HG03565 (cell line): ENCODE results near the gene FERMT1.
"Not testable (repeated sequence)": the region's sequence is repeated elsewhere in the genome, so short reads cannot be mapped to it uniquely, and the experiment has no call there.

Experiments used
- ATAC-seq: cut with Tn5 transposase; IDR thresholded peaks from one replicate; pipeline ENCODE4 v1.9.1; 2021; ENCODE audit warnings: mild to moderate bottlenecking, moderate library complexity; ENCODE audit not compliant: unreplicated experiment

Gene FERMT1

DNA sequence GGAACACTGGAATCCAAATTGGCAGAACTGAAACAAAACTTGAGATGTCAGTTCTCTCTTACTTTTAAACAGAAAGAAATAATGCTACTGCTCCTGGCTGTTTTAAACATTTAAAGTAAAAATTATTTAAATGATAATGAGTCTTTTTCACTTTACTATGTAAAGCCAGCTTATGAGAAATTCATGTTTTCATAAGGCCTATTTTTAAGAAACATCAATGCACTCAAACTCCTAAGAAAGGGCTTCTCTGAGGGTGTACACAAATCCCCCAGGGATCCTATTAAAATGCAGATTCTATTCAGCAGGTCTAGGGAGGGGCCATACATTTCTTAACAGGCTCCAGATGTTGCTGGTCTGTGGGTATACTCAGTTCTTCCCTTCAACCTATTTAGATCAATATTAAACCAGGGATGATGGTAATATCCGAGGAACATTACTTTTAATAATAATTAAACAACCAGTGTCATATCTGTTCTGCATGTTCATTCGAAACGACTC is 2.3 kb downstream of the FERMT1 start:
- no peak for ATAC-seq

DNA sequence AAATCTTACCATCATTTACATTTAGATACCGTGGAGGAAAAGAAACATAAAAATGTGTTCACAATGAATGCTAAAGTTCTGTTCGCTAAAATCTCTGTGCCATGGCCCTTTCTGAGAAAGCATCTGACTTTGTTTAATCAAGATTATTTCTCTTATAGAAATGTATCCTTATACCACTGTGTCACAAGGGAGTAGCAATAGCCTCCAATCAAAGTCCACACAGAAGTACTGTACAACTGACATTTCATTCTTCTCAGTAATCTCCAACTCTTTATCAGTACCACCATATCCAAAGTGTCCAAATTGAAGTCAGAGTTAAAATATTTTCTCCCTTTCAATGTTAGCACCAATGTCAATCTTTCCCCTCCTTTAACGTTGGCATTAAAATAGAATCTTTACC is 6.1 kb downstream of the FERMT1 start:
- ATAC-seq = no peak

DNA sequence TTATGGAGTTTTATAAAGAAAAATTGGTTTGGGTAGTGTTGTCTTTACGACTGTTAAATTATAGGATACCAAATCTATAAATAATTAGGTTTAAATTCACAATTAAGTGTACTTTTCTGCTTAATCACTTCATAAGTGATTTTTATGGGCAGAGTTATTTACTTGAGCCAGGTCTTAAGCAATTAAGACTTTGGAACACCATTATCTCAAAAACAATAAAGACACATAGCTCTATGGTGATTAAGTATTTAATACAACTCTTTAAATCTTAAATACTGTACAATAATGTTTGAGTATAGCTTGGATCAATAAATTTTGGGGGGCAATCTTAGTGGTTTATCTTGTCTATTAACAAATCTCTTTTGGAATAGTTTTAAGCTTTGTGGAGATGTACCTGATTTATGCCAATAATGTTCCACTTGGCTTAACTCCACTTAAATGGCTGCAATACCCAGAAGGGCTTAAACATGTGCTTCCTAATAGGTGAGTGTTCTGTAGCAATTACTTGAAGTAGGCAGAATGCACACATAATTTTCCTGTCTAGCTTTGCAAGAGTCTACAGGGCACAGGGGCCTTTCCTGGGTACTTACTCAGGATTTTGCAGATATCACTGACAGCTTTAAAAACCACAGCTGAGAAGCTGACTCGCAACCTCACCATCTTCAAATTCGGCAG is 7.5 kb downstream of the FERMT1 start:
- no peak for ATAC-seq

DNA sequence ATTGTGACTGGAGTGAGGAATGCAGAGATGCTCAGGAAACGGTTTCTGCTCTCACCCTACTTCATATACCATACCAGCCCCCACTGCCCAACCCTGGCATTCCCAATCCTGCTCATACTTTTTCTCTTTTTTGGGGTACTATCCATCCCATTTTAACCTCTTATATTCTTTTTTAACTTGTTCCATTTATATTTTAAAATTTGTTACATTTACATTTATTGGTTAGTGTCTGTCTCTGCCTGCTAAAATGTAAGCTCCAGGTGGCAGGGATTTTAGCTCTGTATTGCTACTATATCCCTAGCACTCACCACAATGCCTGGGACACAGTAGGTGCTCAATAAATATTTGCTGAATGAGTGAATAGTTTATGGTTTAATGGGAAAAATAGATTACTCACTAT is 8.1 kb downstream of the FERMT1 start:
- ATAC-seq = no peak

DNA sequence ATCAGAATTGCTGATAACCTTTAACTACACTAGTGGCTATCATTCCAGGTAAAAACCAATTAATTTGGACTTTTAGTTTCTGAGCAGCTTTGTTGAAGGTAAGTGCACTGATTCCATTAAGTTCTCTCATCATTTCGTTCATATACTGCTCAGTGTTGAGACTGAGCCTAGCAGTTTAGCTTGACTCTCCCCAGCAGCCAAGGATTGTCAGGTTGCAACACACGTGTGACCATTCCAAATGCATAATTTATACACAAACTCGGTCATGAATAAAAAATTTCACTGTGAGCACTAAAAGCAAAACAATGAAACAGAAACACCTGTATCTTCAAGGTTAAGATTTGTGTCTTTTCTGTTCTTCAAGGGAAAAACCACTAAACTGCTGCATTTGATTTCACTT is 8.9 kb downstream of the FERMT1 start:
- no peak for ATAC-seq

DNA sequence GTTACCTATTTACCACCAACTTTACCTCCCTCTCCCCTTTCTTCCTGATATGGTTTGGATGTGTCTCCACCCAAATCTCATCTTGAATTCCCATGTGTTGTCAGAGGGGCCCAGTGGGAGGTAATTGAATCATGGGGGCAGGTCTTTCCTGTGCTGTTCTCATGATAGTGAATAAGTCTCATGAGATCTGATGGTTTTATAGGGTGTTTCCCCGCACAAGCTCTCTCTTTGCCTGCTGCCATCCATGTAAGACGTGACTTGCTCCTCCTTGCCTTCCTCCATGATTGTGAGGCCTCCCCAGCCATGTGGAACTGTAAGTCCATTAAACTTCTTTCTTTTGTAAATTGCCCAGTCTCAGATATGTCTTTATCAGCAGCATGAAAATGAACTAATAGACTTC is 9.9 kb downstream of the FERMT1 start:
- not testable (repeated sequence) for ATAC-seq

DNA sequence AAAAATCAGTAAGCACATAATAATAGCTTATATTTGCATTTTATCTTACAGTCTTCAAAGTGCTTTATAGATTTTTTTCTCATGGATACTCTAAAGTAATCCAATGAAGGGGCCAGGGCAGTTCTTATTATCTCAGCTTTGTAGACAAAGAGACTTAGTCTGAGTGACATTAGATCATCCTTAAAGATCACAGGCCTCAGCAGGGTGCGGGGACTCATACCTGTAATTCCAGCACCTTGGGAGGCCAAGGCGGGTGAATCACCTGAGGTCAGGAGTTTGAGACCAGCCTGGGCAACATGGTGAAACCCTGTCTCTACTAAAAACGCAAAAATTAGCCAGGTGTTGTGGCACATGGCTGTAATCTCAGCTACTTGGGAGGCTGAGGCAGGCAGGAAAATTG is 14.5 kb downstream of the FERMT1 start:
- ATAC-seq = no peak

DNA sequence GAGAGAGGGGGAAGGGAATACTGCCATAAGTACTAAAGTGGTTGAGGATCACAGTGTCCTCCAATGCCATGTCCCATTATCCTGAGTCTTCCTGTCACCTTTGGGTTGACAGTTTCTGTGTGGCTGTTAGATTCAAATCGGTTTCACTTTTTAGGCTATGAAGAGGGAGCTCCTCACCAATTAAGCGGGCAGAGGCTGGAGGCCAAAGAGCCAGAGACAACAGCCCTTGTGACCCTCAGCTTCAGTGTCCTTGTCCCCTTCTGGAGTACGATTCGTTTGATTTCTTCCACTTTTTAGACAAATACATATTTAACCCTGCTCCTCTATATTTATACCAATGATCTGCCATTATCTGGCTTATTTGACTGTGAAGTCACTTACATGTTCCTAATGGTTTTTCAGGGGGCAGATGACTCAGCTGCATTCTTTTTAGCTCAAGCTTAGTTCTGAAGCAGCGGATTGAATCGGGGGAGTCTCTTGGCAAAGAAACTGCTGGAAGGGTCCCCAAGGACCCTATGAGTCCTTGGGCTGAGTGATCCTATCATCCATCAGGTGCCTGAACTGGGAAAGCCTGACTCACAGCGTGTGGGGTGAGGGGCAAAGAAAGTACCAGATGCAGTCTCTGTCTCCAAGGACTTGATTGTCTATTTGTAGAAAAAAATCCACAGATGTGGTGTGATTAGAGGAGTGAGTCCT is 18.2 kb downstream of the FERMT1 start:
- ATAC-seq = no peak

DNA sequence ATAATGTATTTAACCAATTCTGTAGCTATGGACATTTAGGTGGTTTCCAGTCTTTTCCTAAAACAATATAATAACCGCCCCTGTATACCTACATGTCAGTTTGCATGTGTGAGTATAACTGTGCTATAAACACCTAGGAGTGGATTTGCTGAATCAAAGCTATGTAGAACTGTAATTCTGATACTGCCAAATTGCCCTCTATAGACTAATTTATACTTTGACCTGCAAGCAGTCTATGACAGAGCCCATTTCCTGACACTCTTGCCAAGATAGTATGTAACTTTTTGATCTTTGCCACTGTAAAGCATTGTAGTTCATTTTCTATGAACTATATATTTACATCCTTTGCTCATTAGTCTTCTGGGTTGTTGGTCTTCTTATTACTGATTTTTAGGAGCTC is 19.5 kb downstream of the FERMT1 start:
- no peak for ATAC-seq

DNA sequence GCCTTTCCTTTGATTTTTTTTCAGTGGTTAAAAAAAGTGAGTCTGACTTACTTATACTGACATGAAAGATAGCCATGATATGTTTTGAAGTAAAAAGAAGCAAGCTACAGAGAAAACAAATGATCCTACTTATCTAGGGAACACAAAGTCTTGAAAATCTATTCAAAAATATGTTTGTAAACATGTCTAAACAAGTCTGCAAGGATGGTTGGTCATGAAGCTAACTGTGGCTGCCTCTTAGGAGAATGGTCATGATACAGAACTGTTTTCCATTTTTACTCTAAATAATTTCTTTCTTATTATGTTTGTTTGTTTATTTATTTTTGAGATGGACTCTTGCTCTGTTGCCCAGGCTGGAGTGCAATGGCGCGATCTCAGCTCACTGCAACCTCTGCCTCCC is 21.5 kb downstream of the FERMT1 start:
- no peak for ATAC-seq

DNA sequence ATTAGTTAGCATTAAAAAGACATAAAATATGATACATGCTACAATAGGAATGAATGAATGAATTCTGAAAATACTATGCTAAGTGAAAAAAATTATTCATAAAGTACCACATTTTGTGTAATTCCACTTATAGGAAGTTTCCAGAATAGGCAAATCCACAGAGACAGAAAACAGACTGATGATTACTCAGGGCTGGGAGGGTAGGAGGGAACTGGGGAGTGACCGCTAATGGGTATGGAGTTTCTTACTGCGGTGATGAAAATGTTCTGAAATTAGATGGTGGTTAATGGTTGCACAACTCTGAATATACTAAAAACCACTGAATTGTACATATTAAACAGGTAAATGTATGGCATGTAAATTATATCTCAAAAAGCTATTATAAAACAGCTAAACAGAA is 22.6 kb downstream of the FERMT1 start:
- ATAC-seq = no peak

DNA sequence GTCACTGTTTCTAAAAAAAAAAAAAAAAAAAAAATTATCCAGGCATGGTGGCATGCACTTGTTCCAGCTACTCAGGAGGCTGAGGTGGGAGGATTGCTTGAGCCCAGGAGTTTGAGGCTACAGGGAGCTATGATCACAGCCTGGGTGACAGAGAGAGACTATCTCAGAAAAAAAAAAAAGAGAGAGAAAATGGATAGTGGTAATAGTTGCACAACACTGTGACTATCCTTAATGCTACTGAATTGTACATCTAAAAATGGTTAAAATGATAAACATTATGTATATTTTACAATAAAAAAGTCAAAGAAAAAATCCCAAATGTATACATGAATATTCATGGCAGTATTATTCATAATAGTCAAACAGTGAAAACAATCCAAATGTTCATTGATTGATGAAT is 23.0 kb downstream of the FERMT1 start:
- no peak for ATAC-seq

DNA sequence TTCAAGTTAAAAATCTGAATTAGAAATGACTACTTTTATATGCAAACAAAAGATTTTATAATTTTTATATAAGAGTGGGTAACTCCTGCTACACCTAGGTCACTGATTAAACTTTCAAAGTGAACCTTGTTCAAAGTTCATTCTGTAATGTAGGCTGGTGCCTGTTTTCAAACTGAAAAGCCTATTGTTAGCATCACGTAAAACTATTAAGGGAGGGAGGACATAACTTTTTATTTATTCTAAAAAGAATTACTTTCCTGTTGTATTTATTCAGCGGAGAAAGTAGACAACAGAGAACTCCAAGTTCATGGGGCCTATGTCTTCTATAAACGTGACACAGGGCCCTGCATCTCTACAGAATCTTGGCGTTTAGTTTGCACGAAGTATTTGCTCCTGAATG is 27.4 kb downstream of the FERMT1 start:
- no peak for ATAC-seq

DNA sequence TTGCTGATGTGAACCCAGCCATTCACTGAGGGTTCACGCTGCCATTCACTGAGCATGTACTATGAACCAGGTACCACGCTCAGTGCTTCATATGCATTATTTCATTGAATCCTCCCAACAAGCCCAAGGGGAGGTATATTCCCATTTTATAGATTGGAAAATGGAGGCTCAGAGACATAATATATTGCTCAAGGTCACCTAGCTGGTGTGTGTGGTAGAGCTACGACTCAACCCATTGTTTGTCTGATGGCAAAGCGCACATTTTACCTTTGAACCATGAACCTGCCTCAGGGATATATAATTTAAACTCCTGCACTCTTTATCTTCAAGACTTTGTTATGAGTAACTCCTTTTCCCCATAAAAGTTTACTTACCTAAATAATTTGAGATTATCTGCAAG is 28.3 kb downstream of the FERMT1 start:
- ATAC-seq = no peak

DNA sequence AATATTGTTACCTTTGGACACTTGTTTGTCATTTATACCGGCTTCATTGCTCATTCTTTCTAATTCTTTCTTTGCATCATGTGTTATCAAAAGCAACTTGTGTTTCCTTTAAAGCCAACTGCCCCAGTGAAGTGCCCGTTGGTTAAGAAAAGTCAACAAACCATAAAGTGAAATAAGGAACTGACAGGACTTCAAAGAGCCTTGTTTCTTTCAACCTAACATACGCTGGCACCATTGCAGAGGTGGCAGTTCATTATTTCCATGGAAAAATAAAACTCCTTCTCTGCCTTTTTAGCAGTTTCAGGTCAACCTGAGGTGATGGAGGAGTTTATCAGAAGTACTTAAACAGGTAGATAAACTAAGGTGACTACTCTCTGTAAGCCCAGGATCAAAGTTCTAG is 28.8 kb downstream of the FERMT1 start:
- no peak for ATAC-seq

DNA sequence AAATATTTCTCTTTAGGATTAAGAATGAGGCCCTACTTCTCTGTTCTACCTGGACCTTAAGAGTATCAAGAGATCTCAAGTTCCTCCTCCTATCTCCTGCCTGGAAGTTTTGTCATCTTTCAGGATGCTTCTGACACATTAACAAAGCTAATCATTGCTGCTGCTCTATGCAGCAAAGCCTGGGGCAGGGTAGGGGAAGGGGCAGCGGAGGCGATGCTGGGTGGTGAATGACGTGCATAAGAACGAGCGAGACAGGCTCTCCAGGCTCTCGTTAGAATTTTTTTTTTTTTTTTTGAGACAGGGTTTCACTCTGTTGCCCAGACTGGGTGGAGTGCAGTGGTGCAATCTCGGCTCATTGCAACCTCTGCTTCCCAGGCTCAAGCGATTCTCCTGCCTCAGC is 31.2 kb downstream of the FERMT1 start:
- ATAC-seq = no peak

DNA sequence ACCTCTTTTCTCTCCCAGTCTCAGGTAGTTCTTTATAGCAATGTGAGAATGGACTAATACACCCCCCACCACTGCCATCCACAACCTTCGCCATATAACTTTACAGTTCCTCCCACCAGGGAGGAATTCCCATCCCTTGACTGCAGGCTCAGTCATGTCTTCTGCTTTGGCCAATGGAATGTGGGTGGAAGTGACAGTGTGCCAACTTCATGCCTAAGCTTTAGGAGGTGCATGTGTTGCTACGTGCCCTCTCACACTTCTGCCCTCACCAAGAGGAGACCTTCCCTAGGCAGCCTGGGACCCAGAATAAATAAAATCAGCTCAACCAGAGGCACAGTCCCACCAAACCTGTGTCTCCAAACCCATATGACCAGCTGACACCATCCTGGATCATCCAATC is 36.0 kb downstream of the FERMT1 start:
- no peak for ATAC-seq

DNA sequence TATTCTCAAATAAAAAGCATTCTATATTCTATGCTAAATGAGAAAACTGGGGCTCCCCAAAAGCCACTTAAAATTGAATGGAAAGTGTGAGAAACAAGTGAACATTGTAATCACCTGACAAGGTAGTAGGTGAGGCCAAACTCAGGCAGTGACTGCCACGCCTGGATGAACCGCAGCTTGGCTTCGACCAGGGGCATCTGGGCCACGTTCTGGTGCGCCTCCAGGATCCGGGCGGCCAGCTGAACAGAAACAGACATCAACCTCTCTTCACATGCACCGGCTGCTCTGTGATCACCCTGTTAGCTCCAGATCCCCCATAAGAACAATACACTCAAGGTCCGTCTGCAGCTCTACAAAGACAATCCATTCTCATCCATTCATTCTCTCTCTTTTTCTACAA is 38.9 kb downstream of the FERMT1 start:
- ATAC-seq = no peak

DNA sequence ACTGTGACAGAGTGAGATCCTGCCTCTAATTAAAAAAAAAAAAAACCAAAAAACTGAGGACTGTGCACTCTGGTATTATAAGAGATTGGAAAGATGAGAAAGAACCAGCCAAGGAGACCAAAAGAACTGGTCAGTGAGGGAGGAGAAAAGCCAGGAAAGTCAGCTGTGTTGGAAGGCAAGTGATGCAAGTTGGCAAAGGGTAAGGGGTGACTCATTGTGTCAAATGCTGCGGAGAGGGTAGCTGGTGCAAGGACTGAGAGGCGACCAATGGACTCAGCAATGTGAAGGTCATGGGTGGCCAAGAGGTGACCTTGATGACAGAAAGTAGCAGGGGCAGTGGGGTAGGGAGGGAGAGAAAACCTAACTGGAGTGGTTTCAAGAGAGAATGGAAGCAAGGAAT is 41.6 kb downstream of the FERMT1 start:
- no peak for ATAC-seq

DNA sequence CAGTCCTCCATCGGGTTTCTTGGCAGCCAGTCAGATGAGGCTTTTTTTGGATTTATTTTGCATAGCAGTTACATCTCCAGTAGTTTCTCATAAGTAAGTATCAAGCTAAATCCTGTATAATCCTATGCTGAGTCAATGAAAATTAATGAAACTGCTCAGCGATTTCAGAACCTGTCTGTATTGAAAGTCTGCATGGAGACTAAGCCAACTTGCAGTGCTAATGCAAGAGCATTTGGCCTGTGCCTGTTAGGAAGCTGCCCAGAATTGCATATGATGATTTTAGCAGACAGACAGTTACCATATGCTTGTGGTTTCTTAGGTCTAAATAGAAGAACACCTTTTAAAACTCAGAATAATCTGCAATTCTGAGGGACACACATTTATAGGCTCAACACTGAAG is 43.8 kb downstream of the FERMT1 start:
- no peak for ATAC-seq

DNA sequence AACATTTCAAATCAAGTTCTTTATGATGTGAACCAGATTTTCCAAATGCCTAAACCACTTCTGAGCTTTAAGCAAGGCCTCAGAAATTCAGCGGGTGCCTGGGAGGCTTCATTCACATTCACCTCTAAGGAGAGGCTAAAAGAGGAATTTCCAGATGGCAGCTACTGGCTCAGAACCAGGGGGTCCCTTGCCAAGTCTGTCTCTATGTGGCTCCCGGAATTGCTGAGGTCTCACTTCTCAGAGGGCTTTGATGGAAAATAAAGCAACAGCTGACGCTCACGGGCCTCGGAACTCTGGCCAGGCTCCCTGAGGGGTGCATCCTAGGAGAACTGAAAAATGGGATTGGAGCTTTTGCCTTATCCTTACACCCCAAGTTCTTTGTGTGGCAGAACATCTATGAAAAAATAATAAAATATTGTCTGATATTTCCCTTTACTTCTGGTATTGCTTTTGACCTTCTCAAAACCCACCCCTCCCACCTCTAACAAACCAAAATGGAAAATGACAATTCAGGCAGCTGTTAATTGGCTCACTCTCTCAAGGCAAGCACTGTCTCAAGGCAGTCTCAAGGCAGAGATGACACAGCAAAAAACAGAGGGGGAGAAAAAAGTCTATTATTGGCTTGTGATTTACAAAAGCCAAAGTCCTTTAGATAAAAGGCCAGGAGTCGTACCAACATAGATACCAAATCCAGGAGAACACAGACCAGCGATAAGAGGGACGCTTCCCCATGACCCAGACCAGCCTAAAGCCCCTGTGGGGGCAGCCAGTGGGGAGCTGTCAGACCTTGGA is 47.2 kb downstream of the FERMT1 start:
- ATAC-seq = no peak

DNA sequence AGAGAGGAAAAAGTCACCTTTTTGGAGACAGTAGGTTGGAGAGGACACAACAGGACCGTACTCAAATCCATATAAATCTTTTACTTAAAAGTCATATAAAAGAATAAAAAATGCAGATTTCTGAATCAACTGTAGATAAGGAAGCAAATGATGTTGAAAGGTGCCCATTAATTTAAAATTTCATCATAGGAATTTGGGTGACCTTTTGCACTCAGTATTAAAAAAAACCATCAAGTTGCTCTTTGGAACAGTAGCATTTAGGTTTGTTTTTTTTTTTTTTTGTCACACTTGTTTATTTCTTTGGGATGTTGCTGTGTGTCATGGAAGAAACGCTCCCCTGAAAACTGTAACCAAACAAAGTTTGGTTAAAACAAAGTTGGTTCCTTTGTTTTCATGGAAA is 48.0 kb downstream of the FERMT1 start:
- no peak for ATAC-seq
